ENCODE results near the gene TMEM150C.
A peak's percentile ranks its signal among the peaks of the same experiment; 100 is the strongest.

Gene TMEM150C

GRCh38 chr4:82517043-82517442, 44.7 kb downstream of the TMEM150C start:
- H3K4me3 ChIP-seq, result no peak overlapping the region
- no peaks in the 10 kb centered on the region for H3K27me3 ChIP-seq
- TF ChIP-seq CTCF (IDR thresholded peaks at IDR 0.05), result no peak
- no peaks in the 10 kb centered on the region for H3K36me3 ChIP-seq
- intact Hi-C loops (cut with DNase I; ENCODE audit: low total_unique reads), result no loop called here
- no peaks in the 10 kb centered on the region for H3K9me3 ChIP-seq
- peaks cover 0 to 8% (median 0%) of the 10 kb centered on the region in 4 donors for H3K4me1 ChIP-seq
- no peak overlapping the region for H3K27ac ChIP-seq
- no peak for DNase-seq

GRCh38 chr4:82515705-82516104, 46.1 kb downstream of the TMEM150C start:
- no peak for TF ChIP-seq CTCF (IDR thresholded peaks at IDR 0.05)
- no peaks in the 10 kb centered on the region for H3K9me3 ChIP-seq
- peaks cover 0 to 8% (median 0%) of the 10 kb centered on the region in 4 donors for H3K4me1 ChIP-seq
- no peak overlapping the region for H3K27ac ChIP-seq
- no peaks in the 10 kb centered on the region for H3K36me3 ChIP-seq
- H3K4me3 ChIP-seq, result no peak overlapping the region
- intact Hi-C loops (cut with DNase I; ENCODE audit: low total_unique reads), result no loop called here
- no peaks in the 10 kb centered on the region for H3K27me3 ChIP-seq
- peak in 1 of 2 donors; percentile 36 for DNase-seq

- H3K4me1 ChIP-seq, result peaks cover 0 to 8% (median 0%) of the 10 kb centered on the region in 4 donors
- no peak for TF ChIP-seq CTCF (IDR thresholded peaks at IDR 0.05)
- no peaks in the 10 kb centered on the region for H3K36me3 ChIP-seq
- no peak for DNase-seq
- no peak overlapping the region for H3K4me3 ChIP-seq
- H3K9me3 ChIP-seq, result no peaks in the 10 kb centered on the region
- H3K27me3 ChIP-seq, result no peaks in the 10 kb centered on the region
- intact Hi-C loops (cut with DNase I; ENCODE audit: low total_unique reads), result no loop called here
- H3K27ac ChIP-seq, result no peak overlapping the region
Observed at GRCh38 chr4:82513382-82513781, 48.4 kb downstream of the TMEM150C start.

GRCh38 chr4:82510216-82510615, 51.6 kb downstream of the TMEM150C start:
- Histone ChIP-seq H3K9me3 (no peaks in the 10 kb centered on the region), H3K4me3 (no peak overlapping the region), H3K27me3 (no peaks in the 10 kb centered on the region), H3K27ac (no peak overlapping the region), H3K36me3 (no peaks in the 10 kb centered on the region), H3K4me1 (no peaks in the 10 kb centered on the region)
- intact Hi-C loops (cut with DNase I; ENCODE audit: low total_unique reads), result no loop called here
- no peak for TF ChIP-seq CTCF (IDR thresholded peaks at IDR 0.05)
- DNase-seq, result no peak

- Histone ChIP-seq H3K9me3 (no peaks in the 10 kb centered on the region), H3K36me3 (no peaks in the 10 kb centered on the region), H3K4me1 (no peaks in the 10 kb centered on the region), H3K27me3 (no peaks in the 10 kb centered on the region), H3K4me3 (no peak overlapping the region), H3K27ac (no peak overlapping the region)
- intact Hi-C loops (cut with DNase I; ENCODE audit: low total_unique reads), result no loop called here
- no peak for TF ChIP-seq CTCF (IDR thresholded peaks at IDR 0.05)
- DNase-seq, result no peak
Observed at GRCh38 chr4:82508806-82509428, 52.9 kb downstream of the TMEM150C start.

- H3K27ac ChIP-seq, result no peak overlapping the region
- H3K4me3 ChIP-seq, result no peak overlapping the region
- no peaks in the 10 kb centered on the region for H3K36me3 ChIP-seq
- no peak for DNase-seq
- intact Hi-C loops (cut with DNase I; ENCODE audit: low total_unique reads), result no loop called here
- H3K27me3 ChIP-seq, result no peaks in the 10 kb centered on the region
- no peaks in the 10 kb centered on the region for H3K9me3 ChIP-seq
- no peak for TF ChIP-seq CTCF (IDR thresholded peaks at IDR 0.05)
- no peaks in the 10 kb centered on the region for H3K4me1 ChIP-seq
Observed at GRCh38 chr4:82508011-82508410, 53.8 kb downstream of the TMEM150C start.
